ENCODE measurements around the gene BECN2.

- TF ChIP-seq FOS (IDR thresholded peaks at IDR 0.05; ENCODE audit: borderline replicate concordance, insufficient read depth, low read length) (no peak), CTCF (IDR thresholded peaks at IDR 0.05; ENCODE audit: extremely low read depth in 1 of 2, insufficient read depth in 1 of 2, low read depth in 1 of 2, low read length in 2 of 2) (no peak), EZH2 (IDR thresholded peaks at IDR 0.05; ENCODE audit: borderline replicate concordance, low read depth, low read length, severe bottlenecking) (no peak), POLR2AphosphoS5 (IDR thresholded peaks at IDR 0.05; ENCODE audit: insufficient read depth, low read depth, low read length) (no peak), MAX (IDR thresholded peaks at IDR 0.05; ENCODE audit: insufficient read depth, insufficient read length) (no peak), POLR2A (IDR thresholded peaks at IDR 0.05; ENCODE audit: low read depth, low read length) (no peak), JUN (IDR thresholded peaks at IDR 0.05; ENCODE audit: borderline replicate concordance, insufficient read depth, insufficient read length, low read depth) (no peak), GATA2 (IDR thresholded peaks at IDR 0.05; ENCODE audit: insufficient read depth, insufficient read length, low read depth, low read length) (no peak)
Observed at GRCh38 chr1:242000434-242000833, 42.9 kb downstream of the BECN2 start.
